Cortex of kidney (tissue), 1 donor: ENCODE data around the gene POLR1D.

Experiments used
- DNase-seq: peaks from one replicate; lab custom pipeline; 2025; lab: John Stamatoyannopoulos, UW

Gene POLR1D, protein sequence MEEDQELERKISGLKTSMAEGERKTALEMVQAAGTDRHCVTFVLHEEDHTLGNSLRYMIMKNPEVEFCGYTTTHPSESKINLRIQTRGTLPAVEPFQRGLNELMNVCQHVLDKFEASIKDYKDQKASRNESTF

DNA sequence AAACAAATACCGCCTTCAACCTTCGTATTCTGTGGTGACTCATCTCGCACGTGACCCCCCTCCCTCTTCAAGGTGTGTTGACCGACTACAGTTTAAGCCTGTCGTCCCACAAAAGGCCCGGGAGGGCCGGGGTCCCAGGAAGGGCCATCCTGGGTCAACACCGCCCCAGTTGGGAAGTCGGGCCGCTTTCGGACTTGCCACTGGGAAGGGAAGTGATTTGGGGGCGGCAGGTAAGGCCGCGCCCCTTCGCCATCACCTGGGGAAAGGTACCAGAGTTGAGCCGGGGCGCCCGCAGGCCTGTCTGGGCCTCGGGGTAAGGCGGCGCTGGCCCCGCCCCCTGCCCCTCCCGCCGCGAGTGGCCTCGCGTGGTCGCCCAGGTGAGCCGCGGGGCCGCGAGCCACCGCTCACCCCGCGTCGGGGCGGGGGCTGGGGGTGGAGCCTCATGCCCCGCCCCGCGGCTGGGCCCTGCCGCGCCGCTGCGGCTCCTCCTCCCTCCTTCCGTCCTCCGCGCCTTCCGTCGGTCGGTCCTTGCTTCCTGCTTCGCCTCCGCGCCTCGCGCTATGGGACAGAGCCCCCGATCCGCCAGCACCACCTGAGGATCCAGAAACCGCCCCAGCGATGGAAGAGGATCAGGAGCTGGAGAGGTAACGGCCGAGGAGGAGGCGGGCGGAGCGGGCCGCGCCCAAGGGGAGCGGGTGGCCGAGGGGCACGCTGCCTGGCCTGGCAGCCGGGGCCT is at the start of gene POLR1D:
TSS of gene POLR1D (plus strand) at position 527 of the 736 bp plus-strand sequence. CDS start at position 619, 92 bp downstream.
- DNase-seq: peak; percentile 34

DNA sequence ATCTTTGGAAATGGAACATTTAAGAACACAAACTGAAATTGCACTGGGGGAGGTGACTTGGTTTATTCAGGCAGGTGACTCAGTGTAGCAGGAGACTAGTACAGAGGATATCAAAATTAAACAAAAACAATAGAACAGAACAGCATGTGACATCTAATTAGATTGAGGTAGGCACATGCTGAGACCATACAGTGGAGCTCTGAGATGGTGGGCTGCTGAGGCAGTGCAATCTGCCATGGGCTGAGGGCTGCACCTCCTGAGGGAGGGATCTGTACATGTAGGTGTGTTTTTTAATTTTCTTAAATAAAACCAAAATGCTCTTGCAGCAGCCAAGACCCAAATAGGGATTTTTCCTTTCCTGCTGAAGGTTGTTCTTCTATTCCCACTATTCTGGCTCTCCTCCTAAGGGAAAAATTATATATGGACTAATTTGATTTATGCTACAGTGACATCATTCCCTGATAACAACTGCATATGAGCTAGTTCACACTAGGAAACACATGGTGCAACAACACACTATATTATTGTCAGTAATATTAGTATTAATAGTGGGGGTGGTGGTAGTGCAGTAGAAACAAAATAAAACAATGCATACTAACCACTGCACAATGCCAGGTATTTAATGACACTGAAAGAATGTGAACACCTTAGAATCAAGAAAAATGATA is 49.3 kb upstream of the POLR1D start:
- DNase-seq: no peak

DNA sequence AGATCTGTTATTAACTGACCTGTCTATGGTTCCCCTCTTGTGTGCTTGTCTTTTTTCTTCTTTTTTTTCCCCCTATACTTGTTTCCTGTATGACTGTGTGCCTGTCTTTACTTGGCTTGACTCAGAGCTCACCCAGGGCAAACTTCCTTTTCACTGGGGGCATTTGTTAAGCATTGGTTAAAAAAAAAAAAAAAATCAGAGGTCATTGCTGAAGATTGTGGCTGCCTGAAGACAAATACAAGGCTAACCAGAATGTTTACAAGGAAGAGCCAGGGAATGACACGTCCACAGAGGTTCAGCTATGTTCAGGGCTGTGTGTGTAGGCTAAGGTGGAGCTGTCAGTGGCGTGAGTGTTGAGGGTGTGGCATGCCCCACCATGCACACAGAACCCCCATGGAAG is 48.4 kb upstream of the POLR1D start:
- no peak for DNase-seq

DNA sequence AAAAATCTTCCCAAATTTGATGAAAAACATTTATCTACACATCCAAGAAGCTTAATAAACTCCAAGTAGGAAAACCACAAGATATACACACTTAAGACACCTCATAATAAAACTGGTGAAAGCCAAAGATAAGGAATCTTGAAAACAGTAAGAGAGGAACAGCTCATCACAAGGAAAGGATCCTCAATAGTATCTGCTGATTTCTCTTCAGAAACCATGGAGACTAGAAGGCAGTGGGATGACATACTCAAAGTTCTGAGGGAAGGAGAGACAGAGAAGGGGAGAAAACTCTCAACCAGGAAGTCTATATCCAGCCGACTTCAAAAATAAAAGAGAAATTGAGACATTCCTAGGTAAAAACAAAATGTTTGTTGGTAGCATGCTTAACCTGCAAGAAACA is 47.0 kb upstream of the POLR1D start:
- DNase-seq: no peak

DNA sequence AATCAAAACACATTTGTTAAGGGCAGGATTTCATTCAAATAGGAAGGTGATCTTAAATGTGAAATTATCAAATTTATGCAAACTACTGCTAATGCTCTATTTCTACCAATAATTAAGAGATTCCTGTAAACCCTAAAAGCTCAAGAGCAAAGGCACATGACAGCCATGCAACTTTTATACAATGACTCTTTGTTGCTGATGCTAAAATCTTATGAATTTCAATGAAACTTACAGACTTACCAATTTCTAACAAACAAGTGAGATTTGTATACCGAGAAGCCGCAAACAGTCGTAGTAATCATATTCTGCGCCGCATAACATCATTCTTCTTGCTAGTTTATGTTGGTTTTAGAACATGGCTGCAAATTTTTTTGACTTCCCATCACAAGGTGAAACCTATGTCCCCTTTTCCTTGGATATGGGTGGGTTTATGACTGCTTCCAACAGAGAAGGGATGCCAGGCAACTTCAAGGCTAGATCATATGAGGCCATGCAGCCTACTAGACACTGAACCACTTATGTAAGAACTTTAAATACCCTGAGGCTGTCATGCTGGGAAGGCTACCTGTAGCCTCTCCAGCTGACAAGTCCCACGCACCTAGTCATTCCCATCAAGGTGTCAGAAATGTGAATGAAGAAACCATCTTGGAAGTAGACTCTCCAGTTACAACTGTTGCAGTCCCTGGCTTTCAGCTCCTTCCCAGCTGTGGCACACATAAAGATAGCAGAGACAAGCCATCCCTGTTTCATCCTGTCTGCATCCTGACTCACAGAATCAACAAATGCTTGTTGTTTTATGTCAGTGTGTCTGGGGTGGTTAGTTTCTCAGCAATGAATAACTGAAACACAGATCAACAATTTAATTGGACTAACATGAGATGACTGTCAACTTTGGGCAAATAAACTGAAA is 43.3 kb upstream of the POLR1D start:
- DNase-seq: no peak

DNA sequence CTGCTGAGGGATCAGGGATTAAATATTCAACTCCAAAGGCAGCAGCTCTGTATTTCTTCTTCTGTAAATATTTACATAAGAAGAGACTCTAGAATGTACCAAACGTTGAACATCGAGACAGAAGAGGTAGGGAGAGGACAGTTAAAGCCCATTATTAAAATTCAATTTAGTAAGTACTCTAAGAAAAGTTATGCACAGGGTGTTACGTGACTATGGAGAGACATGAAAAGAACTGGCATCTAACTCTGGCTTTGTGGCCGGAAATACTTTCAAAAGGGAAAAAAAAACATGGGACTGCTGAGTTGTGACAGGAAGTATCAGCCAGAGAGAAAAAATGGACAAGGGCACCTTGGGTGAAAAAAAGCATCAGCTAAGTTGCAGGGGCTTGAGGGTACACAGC is 38.0 kb upstream of the POLR1D start:
- DNase-seq: no peak

DNA sequence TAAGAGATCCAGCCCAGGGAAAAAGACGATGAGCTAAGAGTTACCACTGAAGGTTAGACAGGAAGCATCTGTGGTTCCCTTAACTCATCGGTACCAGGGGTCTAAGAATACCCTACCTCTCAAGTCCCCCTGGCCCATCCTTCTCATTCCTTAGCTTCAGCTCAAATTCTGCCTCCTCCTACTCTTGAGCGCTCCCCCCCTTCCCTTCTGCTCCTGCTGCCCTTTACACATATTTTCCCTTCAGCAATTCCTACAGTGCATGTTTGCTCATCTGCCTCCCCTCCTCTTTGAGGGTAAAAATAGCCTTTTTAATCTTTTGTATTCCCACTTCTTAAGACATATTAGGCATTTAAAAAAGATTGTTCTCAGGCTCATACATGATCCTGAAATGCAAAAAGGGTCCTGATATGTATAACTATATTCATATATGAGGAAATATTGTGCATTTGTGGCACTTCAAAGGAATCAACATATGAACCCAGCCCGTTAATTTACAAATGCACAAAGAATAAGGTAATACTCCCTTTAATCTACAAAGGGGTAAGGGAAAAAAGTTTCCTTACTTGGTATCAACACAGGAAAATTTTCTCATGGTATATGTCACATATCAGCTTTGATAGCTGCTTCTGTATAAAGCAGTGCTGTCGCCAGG is 34.5 kb upstream of the POLR1D start:
- DNase-seq: no peak

DNA sequence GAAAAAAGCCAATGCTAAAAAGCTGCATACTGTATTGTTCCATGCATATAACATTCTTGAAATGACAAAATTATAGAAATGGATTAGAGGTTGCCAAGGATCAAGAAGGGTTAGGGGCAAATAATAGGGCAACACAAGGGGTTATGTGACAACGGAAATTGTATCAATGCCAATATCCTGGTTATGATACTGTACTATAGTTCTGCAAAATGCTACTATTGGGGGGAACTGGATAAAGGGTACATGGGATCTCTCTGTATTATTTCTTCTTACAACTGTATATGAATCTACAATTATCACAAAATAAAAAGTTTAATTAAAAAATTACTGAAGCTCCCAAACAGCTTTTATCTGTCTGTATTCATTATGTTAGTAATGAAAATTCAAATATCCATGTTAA is 33.3 kb upstream of the POLR1D start:
- no peak for DNase-seq

DNA sequence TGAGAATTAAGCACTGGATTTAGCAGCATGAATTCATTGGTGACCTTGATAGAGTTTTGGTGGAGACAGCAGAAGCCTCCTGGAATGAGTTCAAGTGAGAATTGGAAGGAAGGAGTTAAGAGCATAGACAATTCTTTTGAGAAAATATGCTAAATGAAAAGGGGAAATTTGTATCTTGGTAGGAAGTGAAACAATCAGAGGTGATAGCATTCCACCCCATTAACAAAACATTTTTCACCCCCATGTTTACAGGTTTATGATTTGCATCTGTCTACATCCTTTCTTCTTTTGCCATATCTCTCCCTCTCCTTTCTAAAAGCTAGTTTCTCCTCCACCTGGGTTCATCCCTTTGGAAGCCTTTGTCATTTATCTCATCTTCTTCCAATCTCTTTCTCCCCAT is 28.8 kb upstream of the POLR1D start:
- DNase-seq: no peak

DNA sequence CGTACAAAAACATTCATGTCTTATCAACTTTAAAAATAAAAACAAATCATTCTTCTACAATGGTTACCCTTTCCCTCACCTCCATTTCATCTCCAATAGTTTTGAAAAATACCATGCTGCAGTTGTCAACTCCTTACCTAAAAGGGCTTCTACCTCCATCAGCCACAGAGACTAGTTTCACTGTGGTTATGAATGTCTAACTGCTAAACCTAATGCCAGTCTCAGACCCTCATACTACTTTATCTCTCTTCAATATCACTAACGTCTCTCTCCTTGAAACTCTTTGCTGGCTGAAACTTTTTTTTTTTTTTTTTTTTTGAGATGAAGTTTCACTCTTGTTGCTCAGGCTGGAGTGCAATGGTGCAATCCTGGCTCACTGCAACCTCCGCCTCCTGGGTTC is 28.4 kb upstream of the POLR1D start:
- no peak for DNase-seq

DNA sequence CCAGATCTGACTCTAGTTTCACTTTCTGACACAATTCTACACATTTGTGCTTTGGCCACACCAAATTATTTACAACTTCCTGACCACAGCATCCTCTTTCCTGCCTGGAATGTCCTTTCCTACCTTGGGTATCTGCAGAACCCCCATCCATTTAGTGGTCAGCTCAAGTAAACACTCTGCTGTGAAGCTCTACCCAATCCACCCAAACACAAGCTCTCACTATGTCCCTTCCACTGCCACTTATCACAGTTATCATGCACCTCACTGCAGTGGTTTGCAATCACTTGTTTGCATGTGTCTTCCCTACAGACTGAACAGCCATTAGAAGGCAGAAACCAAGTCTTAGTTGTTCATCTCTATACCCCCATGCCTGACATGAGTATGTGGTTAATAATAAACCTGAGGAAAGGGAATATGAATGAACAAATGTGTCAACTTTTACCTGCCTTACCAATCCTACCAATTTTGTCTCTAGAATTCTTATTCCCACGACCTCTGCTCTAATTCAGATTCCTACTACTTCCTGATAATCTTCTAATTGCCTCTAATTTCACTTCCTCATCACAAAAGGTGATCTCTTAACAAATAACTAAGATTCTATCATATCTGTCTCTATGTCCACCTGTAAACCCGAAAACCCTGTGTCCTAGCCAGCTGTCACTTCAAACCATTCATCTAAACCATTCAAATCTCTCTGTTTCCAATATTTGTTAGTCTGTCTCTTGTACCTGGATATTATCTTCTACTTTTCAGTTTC is 26.5 kb upstream of the POLR1D start:
- DNase-seq: no peak

DNA sequence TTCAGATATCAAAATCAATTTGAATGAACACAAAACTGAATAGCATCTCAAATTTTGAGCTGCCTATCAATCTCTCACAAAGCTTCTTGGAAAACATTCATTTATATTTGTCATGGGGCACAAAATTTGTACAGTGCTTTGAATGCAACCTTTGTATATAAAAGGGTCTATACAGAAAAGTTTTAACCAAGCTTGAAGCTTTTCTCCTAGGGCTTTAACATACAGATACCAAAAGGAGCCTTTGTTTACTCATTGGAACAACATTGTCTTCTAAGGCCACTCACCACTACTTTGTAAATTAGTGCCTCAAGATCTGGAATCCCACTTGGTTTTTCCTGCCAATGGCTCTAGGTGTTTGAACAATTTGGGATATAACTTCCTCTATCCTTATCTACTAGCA is 22.6 kb upstream of the POLR1D start:
- DNase-seq: no peak

DNA sequence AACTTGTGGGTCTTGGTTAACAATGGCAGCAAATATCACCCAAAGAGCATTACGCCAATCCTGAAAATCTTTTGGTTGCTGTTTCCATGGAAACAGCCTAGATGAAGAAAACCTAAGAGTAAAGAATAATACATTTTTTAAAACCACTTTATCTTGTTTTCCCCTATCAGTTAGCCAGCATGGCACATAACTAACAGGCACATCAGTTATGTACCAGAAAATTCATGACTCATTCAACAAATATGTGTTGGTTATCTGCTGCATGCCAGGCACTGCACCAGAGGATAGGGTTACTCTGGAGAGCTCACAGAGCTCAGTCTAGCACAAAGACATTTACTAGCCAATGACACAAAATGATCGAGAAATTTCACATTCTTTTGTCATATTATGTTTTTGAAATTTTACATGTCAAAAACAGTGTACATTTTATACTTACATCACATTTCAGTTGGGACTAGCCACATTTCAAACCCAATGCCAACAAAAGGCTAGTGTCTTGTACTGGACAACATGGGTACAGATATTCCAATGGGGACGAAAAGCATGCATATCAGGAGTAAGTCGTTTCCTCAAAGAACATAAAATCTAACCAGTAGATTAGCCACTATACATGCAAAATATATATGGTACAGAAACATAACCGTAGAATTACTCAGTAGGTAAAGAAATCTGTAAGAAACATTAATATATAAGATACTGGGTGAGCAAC is 21.7 kb upstream of the POLR1D start:
- no peak for DNase-seq

DNA sequence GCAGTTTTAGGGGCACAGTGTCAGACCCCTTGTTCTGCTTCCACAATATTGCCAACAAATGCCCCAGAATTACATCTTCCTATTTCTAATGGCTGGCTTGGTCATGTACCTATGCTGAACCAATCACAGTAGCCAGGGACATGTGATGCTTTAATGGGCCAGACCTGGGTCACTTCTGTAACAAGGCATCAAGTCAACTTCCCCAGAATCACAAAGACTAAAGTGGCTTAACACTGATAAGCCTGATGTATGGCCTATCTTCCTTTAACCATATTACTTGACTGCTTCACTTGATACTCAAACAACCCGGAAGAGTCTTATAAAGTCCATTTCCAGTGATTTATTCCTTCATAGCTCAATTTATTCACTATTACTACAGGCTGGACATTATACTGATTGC is 21.0 kb upstream of the POLR1D start:
- no peak for DNase-seq

DNA sequence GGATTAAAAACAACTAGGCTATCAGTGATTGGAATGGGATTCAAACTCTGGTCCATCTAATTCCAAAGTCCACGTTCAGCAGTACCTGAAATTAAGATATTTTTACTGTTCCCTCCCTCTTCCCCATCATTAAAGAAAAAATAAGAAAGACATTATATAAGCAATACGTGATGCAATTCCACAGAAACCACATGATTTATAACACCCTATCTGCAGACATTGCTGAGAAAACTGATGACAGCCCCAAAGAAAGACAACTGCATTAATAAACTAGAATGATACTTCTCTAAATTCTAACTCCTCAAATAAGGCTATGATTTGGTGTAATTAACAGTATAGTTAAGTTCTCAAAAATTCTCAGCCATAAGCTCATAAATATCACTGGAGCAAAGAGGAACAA is 20.5 kb upstream of the POLR1D start:
- DNase-seq: no peak

DNA sequence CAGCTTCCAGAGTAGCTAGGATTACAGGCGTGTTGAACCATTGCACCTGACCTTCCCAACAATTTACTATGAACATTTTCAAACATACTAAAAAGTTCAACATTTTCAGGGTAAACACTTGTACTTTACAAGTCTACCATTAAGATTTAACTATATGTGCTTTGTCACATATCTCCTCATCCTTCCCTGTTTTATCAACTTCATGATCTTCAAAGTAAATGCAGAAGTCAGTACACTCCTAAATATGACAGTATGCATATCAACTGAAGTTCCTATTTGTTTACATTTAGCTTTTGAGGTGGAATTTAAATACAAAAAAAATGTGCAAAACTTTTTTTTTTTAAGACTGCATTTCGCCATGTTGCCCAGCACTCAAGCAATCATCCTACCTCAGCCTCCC is 19.9 kb upstream of the POLR1D start:
- no peak for DNase-seq

DNA sequence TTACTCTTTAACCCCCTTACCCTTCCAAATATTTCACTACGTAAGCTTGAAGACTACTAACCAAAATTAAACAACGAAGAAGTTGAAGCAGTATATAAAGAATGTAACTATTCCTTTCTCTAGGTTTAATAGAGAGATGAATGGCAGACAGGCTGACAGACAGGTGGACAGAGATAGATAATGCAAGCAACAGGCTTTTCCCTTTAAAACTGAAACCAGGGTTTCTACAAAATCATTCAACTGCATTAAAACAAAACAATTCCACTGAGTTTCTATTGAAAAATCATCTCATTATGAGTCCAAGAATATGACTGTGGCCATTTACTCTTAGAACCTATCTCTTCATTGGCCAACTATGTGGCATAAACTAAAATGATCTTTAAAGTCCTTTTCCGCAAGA is 16.6 kb upstream of the POLR1D start:
- DNase-seq: no peak

DNA sequence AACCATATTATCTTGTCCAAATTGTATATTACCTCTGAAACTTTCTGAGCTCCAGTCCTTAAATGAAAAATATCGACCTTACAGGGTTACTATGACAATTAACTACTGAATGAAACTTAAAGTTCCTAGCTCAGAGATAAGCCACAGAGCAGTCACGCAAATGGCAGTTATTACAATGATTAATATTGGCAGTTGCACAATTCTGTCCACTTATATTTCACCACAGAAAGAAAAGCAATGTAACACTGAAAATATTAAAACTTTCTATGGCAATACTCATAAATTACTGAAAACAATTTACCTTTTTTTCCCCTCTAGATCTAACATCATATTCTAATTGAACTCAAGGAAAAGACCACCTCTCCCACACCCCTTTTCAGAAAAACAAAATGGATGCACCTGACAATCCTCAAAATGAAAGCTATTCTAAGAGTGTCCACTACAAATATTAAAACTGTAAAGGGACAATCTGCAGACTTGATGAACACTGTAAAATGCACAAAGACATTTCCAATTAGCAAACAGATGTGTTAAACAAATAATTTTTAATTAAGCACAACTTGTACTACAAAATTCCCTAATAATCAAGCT is 16.0 kb upstream of the POLR1D start:
- no peak for DNase-seq

DNA sequence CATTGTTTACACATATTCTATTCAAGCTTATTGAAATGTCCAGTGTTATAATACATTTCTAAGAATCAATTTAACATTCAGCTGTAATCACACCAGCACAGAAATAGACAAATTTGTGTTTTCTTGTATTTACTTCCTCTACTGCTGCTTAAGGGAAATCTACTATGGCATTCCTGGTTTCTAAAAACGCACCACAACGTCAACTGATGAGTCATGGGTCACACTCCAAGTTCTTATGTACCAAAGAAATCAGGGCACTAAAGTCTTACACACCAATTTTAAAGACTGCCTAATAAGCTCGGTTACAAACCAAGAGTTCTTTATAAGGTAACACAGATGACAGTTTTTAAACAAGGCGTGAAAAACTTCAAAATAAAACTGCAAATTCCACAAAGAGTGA is 14.6 kb upstream of the POLR1D start:
- no peak for DNase-seq

DNA sequence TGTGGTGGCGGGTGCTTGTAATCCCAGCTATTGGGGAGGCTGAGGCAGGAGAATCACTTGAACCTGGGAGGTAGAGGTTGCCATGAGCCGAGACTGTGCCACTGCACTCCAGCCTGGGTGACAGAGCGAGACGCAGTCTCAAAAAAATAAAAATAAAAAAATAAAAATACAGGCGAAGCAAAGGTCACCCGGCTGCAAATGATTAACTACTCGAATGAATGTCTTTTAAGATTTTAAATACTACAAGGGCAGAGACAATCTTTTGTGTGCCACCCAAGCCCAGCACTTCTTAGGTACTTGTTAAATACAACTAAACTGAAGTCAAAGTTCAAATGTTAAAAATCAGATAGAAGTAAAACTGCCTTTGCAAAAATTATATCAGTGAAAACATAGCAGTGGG is 8.1 kb upstream of the POLR1D start:
- no peak for DNase-seq
